Ovary (tissue), 3 donors: ENCODE results near the gene RFXAP.

ENCODE experiments used
- CTCF ChIP-seq, 3 donors: fragments of 450-650 bp in 2 of 3; fragments of 200-600 bp in 1 of 3; IDR thresholded peaks; one replicate each; pipeline versions ENCODE4 v1.5.1 to v1.8.0; 2016 to 2022; ENCODE audit warnings: antibody characterized with exemption in 3 of 3, mild to moderate bottlenecking in 1 of 3
- POLR2A ChIP-seq: fragments of 450-650 bp; IDR thresholded peaks from one replicate; pipeline ENCODE4 v1.6.1; 2017; ENCODE audit warnings: antibody characterized with exemption, mild to moderate bottlenecking, moderate library complexity
- donor health status: DM: no; HTN: no; CAD: no.

DNA sequence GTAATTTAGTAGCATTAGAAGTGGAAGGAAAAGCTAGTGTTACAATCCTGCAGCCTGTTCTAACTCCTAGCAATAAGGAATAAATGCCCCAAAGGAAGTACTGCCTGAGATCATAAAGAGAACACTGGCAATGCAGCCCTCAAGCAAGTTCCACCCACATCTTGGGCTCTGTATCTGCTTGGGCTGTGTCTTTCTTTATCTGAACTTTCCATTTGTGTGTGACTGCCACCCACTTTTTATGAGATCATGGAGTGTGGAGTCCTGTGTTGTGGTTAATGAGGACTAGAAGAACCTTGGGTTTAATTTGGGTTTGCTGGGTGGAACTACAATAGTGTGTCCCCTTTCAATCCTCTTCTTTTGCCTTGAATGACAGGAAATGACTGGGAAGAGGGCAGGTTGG lies 38.2 kb downstream of the RFXAP start:
- TF ChIP-seq CTCF (IDR thresholded peaks at IDR 0.05) (no peak), POLR2A (no peak)
